Stimulated activated effector memory CD8-positive, alpha-beta T cell treated with anti-CD3 and anti-CD28 coated beads, Interleukin-12 subunit alpha, Interleukin-12 subunit beta, amount 100 ng/mL, for 72 hours (primary cell): Measurements from ENCODE around the gene AHR.
A peak's percentile ranks its signal among the peaks of the same experiment; 100 is the strongest.
"Not testable (repeated sequence)": the region's sequence is repeated elsewhere in the genome, so short reads cannot be mapped to it uniquely, and the experiment has no call there.

Source experiments
- ATAC-seq: fragments of 150-1000 bp; cut with Tn5 transposase; 2 replicates; pipeline ENCODE4 v1.10.0; 2021
- DNase-seq, 2 donors: peaks; one replicate each; pipeline ENCODE4 v3.0.0; 2021 to 2022; ENCODE audit warnings: low spot score in 2 of 2
- H3K27ac Mint-ChIP-seq: one replicate; pipeline ENCODE4 v1.8.0; 2022; ENCODE audit warnings: mild to moderate bottlenecking, mixed read lengths
- H3K36me3 Mint-ChIP-seq: one replicate; pipeline ENCODE4 v1.8.0; 2022; ENCODE audit warnings: mild to moderate bottlenecking, mixed read lengths
- H3K4me1 Mint-ChIP-seq: one replicate; pipeline ENCODE4 v1.8.0; 2022; ENCODE audit warnings: mixed read lengths
- H3K4me3 Mint-ChIP-seq: one replicate; pipeline ENCODE4 v1.8.0; 2022; ENCODE audit warnings: mild to moderate bottlenecking, mixed read lengths
- H3K9me3 Mint-ChIP-seq: one replicate; pipeline ENCODE4 v1.8.0; 2022; ENCODE audit warnings: mixed read lengths

AHR gene

DNA sequence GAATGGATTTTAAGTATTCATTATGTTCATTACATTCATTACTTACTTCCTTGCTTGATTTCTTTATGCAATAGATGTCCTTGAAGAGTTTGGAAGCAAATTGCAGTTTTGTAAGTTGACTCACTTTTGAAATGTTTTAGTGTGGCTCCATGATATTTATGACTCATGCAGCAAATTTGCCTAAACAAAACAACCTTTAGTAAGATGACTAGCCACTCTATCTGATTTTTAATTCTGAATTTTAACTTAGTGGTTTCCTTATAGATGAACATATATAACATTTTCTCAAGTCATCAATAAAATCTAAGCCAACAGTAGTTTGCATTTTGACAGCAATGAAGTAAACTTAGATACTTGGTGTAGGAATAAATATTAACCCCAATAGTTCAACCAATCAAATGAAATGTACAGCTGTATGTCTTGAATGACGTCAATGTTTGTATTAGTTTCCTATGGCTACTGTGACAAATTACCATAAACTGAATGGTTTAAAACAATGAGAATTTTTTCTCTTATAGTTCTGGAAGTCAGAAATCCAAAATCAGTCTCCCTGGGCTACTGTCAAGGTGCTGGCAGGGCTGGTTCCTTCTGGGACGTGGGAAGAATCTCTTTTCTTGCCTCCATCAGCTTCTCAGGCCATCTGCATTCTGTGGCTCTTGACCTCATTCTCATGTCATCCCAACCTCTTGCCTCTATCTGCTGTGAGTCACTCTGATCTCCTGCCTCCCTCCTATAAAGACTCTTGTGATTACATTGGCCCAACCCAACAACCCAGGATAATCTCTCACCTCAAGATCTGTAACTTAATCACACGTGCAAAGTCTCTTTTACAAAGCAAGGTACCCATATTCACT, 73.4 kb downstream of the AHR start:
- Mint-ChIP-seq H3K9me3 (no peaks in the 10 kb centered on the region), H3K4me1 (peaks cover 6% of the 10 kb centered on the region), H3K4me3 (no peak overlapping the region), H3K36me3 (no peaks in the 10 kb centered on the region), H3K27ac (peak overlapping the region; percentile 9)
- DNase-seq = no peak
- peak; percentile 70 for ATAC-seq

GRCh38 chr7:17374157-17374556, 75.7 kb downstream of the AHR start:
- peaks cover 6% of the 10 kb centered on the region for H3K4me1 Mint-ChIP-seq
- no peak overlapping the region for H3K4me3 Mint-ChIP-seq
- H3K36me3 Mint-ChIP-seq = no peaks in the 10 kb centered on the region
- H3K27ac Mint-ChIP-seq = no peak overlapping the region
- no peak for ATAC-seq
- H3K9me3 Mint-ChIP-seq = no peaks in the 10 kb centered on the region
- no peak for DNase-seq

GRCh38 chr7:17374654-17375053, 76.2 kb downstream of the AHR start:
- Mint-ChIP-seq H3K4me3 (no peak overlapping the region), H3K9me3 (no peaks in the 10 kb centered on the region), H3K4me1 (peaks cover 6% of the 10 kb centered on the region), H3K27ac (no peak overlapping the region), H3K36me3 (no peaks in the 10 kb centered on the region)
- ATAC-seq = no peak
- no peak for DNase-seq

- no peaks in the 10 kb centered on the region for H3K36me3 Mint-ChIP-seq
- no peak overlapping the region for H3K4me3 Mint-ChIP-seq
- no peaks in the 10 kb centered on the region for H3K9me3 Mint-ChIP-seq
- H3K4me1 Mint-ChIP-seq = peaks cover 6% of the 10 kb centered on the region
- ATAC-seq (no peak), DNase-seq (no peak)
- H3K27ac Mint-ChIP-seq = no peak overlapping the region
Measured at GRCh38 chr7:17376595-17376994, 78.1 kb downstream of the AHR start.

GRCh38 chr7:17380736-17381662, 82.5 kb downstream of the AHR start:
- no peaks in the 10 kb centered on the region for H3K4me1 Mint-ChIP-seq

DNA sequence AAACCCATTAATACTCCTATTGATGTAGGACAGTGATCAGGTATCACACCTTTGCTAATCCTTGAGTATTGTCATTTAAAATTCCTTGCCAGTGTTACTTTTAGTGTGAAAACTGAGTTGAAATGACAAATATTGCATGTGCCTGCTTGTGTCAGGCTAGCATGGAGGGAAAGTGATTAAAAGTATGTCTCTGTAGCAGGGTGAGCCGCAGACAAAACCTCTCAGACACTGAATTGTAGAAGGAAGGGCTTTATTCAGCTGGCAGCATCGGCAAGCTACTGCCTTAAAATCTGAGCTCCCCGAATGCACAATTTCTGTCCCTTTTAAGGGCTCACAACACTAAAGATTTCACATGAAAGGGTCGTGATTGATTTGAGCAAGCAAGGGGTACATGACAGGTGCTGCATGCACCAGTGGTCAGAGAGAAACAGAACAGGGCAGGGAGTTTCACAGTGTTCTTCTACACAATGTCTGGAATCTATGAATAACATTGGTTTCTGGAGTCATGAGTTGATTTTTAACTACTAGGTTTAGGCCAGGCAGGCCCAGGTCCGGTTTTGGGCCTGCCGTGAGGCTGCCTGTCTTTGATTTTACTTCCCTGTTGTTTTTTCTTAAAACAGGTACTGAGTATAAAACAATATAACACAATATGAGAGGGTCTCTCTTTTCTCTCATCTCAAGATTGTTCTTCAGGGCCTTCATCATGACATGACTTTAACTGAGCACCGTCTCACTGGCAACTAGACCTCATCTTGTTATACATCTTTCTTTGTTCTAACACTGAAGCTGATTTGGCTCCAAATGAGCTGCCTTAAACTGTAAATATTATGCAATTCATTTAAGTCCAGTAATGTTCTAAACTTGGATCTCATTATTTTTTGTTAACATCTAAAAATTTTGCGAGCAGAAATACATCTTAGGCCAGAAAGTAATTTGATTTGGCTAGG, 84.2 kb downstream of the AHR start:
- H3K4me3 Mint-ChIP-seq, DNase-seq, H3K4me1 Mint-ChIP-seq, H3K9me3 Mint-ChIP-seq, H3K36me3 Mint-ChIP-seq, H3K27ac Mint-ChIP-seq, ATAC-seq: not testable (repeated sequence)

More at GRCh38 chr7:17380736-17381662, 82.5 kb downstream of the AHR start:
- no peak overlapping the region for H3K4me3 Mint-ChIP-seq
- DNase-seq = no peak
- ATAC-seq = no peak
- no peaks in the 10 kb centered on the region for H3K36me3 Mint-ChIP-seq
- no peaks in the 10 kb centered on the region for H3K9me3 Mint-ChIP-seq
- H3K27ac Mint-ChIP-seq = no peak overlapping the region

GRCh38 chr7:17384400-17384799, 85.9 kb downstream of the AHR start:
- no peak overlapping the region for H3K4me3 Mint-ChIP-seq
- H3K36me3 Mint-ChIP-seq = no peaks in the 10 kb centered on the region
- no peak for ATAC-seq
- DNase-seq = no peak
- H3K27ac Mint-ChIP-seq = no peak overlapping the region
- no peaks in the 10 kb centered on the region for H3K4me1 Mint-ChIP-seq
- H3K9me3 Mint-ChIP-seq = no peaks in the 10 kb centered on the region

- Mint-ChIP-seq H3K9me3 (no peaks in the 10 kb centered on the region), H3K27ac (no peak overlapping the region)
- no peak for DNase-seq
Measured at GRCh38 chr7:17385612-17386011, 87.2 kb downstream of the AHR start.

GRCh38 chr7:17390392-17390791, 91.9 kb downstream of the AHR start:
- ATAC-seq = no peak
- H3K4me1 Mint-ChIP-seq = no peaks in the 10 kb centered on the region

More at GRCh38 chr7:17385612-17386011, 87.2 kb downstream of the AHR start:
- Mint-ChIP-seq H3K4me3 (no peak overlapping the region), H3K36me3 (no peaks in the 10 kb centered on the region), H3K4me1 (no peaks in the 10 kb centered on the region)
- ATAC-seq = no peak

DNA sequence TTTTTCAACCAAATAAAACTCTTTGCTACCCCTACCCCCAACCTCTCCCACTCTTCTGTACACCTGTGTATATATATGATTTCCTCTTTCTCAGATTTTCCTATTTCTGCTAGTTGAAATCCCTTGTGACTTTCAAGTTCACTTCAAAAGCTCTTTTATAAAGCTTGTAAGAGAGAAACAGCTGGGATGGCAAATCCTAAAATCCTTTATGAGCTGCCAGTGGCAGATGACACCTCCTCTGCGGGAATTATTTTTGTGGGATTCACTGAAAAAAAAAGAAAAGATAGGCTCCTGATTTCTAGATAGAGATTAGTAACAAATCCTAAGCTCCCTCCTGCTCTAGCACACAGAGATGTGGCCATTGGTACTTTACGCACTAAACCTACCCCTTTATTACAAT, 92.9 kb downstream of the AHR start:
- no peaks in the 10 kb centered on the region for H3K36me3 Mint-ChIP-seq
- no peaks in the 10 kb centered on the region for H3K4me1 Mint-ChIP-seq
- no peak for DNase-seq
- no peak overlapping the region for H3K4me3 Mint-ChIP-seq
- H3K27ac Mint-ChIP-seq = no peak overlapping the region
- no peak for ATAC-seq
- peaks cover 7% of the 10 kb centered on the region for H3K9me3 Mint-ChIP-seq

More at GRCh38 chr7:17390392-17390791, 91.9 kb downstream of the AHR start:
- Mint-ChIP-seq H3K4me3 (no peak overlapping the region), H3K36me3 (no peaks in the 10 kb centered on the region), H3K27ac (no peak overlapping the region), H3K9me3 (peaks cover 7% of the 10 kb centered on the region)
- no peak for DNase-seq

DNA sequence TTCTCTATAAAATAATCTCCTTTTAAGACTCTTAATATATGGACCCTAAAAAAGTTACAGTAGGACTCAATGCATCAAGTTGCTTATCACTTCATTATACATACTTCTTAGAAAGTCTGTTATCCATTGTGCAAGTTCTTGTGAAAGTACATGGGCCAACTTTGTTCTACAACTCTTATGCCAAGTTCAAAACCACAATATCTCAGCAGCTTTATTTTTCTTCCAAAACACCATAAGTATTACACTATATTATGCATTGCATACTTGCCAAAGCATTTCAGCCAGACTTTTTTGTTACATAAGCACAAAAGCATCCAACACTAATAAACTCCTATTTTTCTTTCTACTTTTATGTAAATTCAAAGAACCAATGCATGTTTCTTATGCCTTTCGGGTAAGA, 94.4 kb downstream of the AHR start:
- DNase-seq = no peak
- no peaks in the 10 kb centered on the region for H3K4me1 Mint-ChIP-seq
- ATAC-seq = no peak
- no peaks in the 10 kb centered on the region for H3K36me3 Mint-ChIP-seq
- H3K4me3 Mint-ChIP-seq = no peak overlapping the region
- H3K27ac Mint-ChIP-seq = no peak overlapping the region
- peaks cover 7% of the 10 kb centered on the region for H3K9me3 Mint-ChIP-seq

GRCh38 chr7:17394563-17394962, 96.1 kb downstream of the AHR start:
- not testable (repeated sequence) for ATAC-seq, H3K4me3 Mint-ChIP-seq, H3K36me3 Mint-ChIP-seq, H3K9me3 Mint-ChIP-seq, H3K4me1 Mint-ChIP-seq, H3K27ac Mint-ChIP-seq, DNase-seq
